ENCODE measurements around the gene GUCD1. TPM values are rescaled to one million over a fixed set of nuclear protein-coding genes. Genes with fewer than 3 reads are reported as not detected.

The GUCD1 gene
- total and polyA plus RNA-seq, 2 of the 13 experiments (the other 11 are each of a cell fraction or from before 2014, with no cell fraction given), result 128 to 245 TPM

GRCh38 chr22:24550028-24550901 is 4.7 kb downstream of the GUCD1 start (continued):
- peak; percentile 41; the same call in 1 of the 2 replicates for TF ChIP-seq ZNF691 (CRISPR knock-in tag; IDR thresholded peaks at IDR 0.05; ENCODE audit: borderline replicate concordance, low read depth)
- TF ChIP-seq PHF20 (CRISPR knock-in tag; IDR thresholded peaks at IDR 0.05), result no peak
- TF ChIP-seq MTF2 (CRISPR knock-in tag; IDR thresholded peaks at IDR 0.05; ENCODE audit: borderline replicate concordance), result peak; percentile 25; the same call in 1 of the 2 replicates
- no peak for TF ChIP-seq REST (IDR thresholded peaks at IDR 0.05; ENCODE audit: borderline replicate concordance in 1 of 2, low read depth in 1 of 2, low read length in 2 of 2)
- no peak for TF ChIP-seq PCBP1 (IDR thresholded peaks at IDR 0.05; ENCODE audit: borderline replicate concordance, low read depth, low read length)
- peak; percentile 30; the same call in 1 of the 2 replicates for TF ChIP-seq SRF (IDR thresholded peaks at IDR 0.05; ENCODE audit: low read depth, low read length)
- peak; percentile 78; the same call in 1 of the 2 replicates for TF ChIP-seq ATF2 (CRISPR knock-in tag; IDR thresholded peaks at IDR 0.05)
- peak; percentile 69; the same call in 1 of the 2 replicates for TF ChIP-seq ZNF776 (CRISPR knock-in tag; IDR thresholded peaks at IDR 0.05)
- peak; percentile 49; the same call in 1 of the 2 replicates for TF ChIP-seq DRAP1 (CRISPR knock-in tag; IDR thresholded peaks at IDR 0.05)
- TF ChIP-seq E2F5 (CRISPR knock-in tag; conservative IDR thresholded peaks at IDR 0.05), result no peak
- TF ChIP-seq CCAR2 (optimal IDR thresholded peaks at IDR 0.05; ENCODE audit: low read depth, low read length), result no peak
- TF ChIP-seq ONECUT2 (CRISPR knock-in tag; IDR thresholded peaks at IDR 0.05), result 0 out of 2 replicates have a peak, but pooled peaks have one; percentile 26
- peak; percentile 92 for TF ChIP-seq DMAP1 (CRISPR knock-in tag; IDR thresholded peaks at IDR 0.05)
- peak; percentile 37; the same call in 1 of the 2 replicates for TF ChIP-seq THRA (CRISPR knock-in tag; IDR thresholded peaks at IDR 0.05; ENCODE audit: borderline replicate concordance)
- no peak for TF ChIP-seq RBM39 (IDR thresholded peaks at IDR 0.05; ENCODE audit: low read depth, low read length, poor library complexity, severe bottlenecking)
- no peak for TF ChIP-seq ZNF879 (CRISPR knock-in tag; IDR thresholded peaks at IDR 0.05)
- TF ChIP-seq ZNF678 (CRISPR knock-in tag; IDR thresholded peaks at IDR 0.05), result peak; percentile 67; the same call in 1 of the 2 replicates
- peak; percentile 99 for TF ChIP-seq NCOR1 (IDR thresholded peaks at IDR 0.05; ENCODE audit: borderline replicate concordance, low read length)
- TF ChIP-seq ZNF674 (CRISPR knock-in tag; IDR thresholded peaks at IDR 0.05; ENCODE audit: low read depth), result no peak
